Activated T-helper 1 cell treated with anti-CD3 and anti-CD28 coated beads, Interleukin-12 subunit alpha, Interleukin-12 subunit beta, Interleukin-2, Interleukin-4 antibody, amounts not matched to agents 30 ng/mL and 10 ng/mL and 1 ng/mL, durations not matched to agents 14 hours and 24 hours and 36 hours (primary cell): ENCODE measurements around the gene CELSR2. TPM values are rescaled to one million over a fixed set of nuclear protein-coding genes. Genes with fewer than 3 reads are reported as not detected.
"Not testable (repeated sequence)": the region's sequence is repeated elsewhere in the genome, so short reads cannot be mapped to it uniquely, and the experiment has no call there.

ENCODE experiments used
- DNase-seq: peaks from one replicate; pipeline ENCODE4 v3.0.0; 2021; ENCODE audit warnings: low spot score
- H3K27ac Mint-ChIP-seq: one replicate; pipeline ENCODE4 v1.8.0; 2021; ENCODE audit warnings: mild to moderate bottlenecking, mixed read lengths
- H3K27me3 Mint-ChIP-seq: one replicate; pipeline ENCODE4 v1.8.0; 2022; ENCODE audit warnings: mild to moderate bottlenecking, moderate library complexity, mixed read lengths; ENCODE audit not compliant: insufficient read depth
- H3K36me3 Mint-ChIP-seq: one replicate; pipeline ENCODE4 v1.8.0; 2021; ENCODE audit warnings: low read depth, mixed read lengths
- H3K4me1 Mint-ChIP-seq: one replicate; pipeline ENCODE4 v1.8.0; 2021; ENCODE audit warnings: low read depth, mixed read lengths
- H3K4me3 Mint-ChIP-seq: one replicate; pipeline ENCODE4 v1.8.0; 2021; ENCODE audit warnings: mild to moderate bottlenecking, moderate library complexity, mixed read lengths
- H3K9me3 Mint-ChIP-seq: one replicate; pipeline ENCODE4 v1.8.0; 2021; ENCODE audit warnings: mixed read lengths
- intact Hi-C: fragments of 100-400 bp; cut with micrococcal nuclease; formaldehyde crosslinking; loops from one replicate; pipeline ENCODE4 v1.15.1; 2024
- total RNA-seq: library from RNA; stranded (reverse); gene quantifications from 2 replicates; pipeline ENCODE4 v1.2.3, GENCODE V29; 2022

Gene CELSR2
- total RNA-seq, 1 donor from 2014 or later: 4.1 TPM

- H3K9me3 Mint-ChIP-seq: no peaks in the 10 kb centered on the region
- no peak overlapping the region for H3K27ac Mint-ChIP-seq
- H3K27me3 Mint-ChIP-seq: no peaks in the 10 kb centered on the region
- intact Hi-C loops: no loop called here
- no peaks in the 10 kb centered on the region for H3K4me1 Mint-ChIP-seq
- no peak for DNase-seq
- no peak overlapping the region for H3K4me3 Mint-ChIP-seq
- peaks cover 2% of the 10 kb centered on the region for H3K36me3 Mint-ChIP-seq
These were observed 25.5 kb downstream of the CELSR2 start for GRCh38 chr1:109274533-109275476.

GRCh38 chr1:109275706-109276345 is 26.5 kb downstream of the CELSR2 start:
- intact Hi-C loops: no loop called here
- no peaks in the 10 kb centered on the region for H3K9me3 Mint-ChIP-seq
- no peaks in the 10 kb centered on the region for H3K4me1 Mint-ChIP-seq
- H3K4me3 Mint-ChIP-seq: no peak overlapping the region
- H3K27ac Mint-ChIP-seq: no peak overlapping the region
- no peaks in the 10 kb centered on the region for H3K27me3 Mint-ChIP-seq
- H3K36me3 Mint-ChIP-seq: peaks cover 2% of the 10 kb centered on the region
- no peak for DNase-seq

GRCh38 chr1:109277434-109278204 is 28.3 kb downstream of the CELSR2 start:
- Mint-ChIP-seq H3K4me3 (no peak overlapping the region), H3K27ac (no peak overlapping the region), H3K9me3 (no peaks in the 10 kb centered on the region), H3K4me1 (peaks cover 16% of the 10 kb centered on the region), H3K27me3 (no peaks in the 10 kb centered on the region), H3K36me3 (peaks cover 2% of the 10 kb centered on the region)
- peak; percentile 58 for DNase-seq
- intact Hi-C loops: loop anchor here (1.0 kb wide), 2 partner anchors 122 to 255 kb away; no protein-coding TSS in a partner anchor

GRCh38 chr1:109279615-109280278 is 30.4 kb downstream of the CELSR2 start:
- peaks cover 35% of the 10 kb centered on the region for H3K4me1 Mint-ChIP-seq
- no peaks in the 10 kb centered on the region for H3K9me3 Mint-ChIP-seq
- peaks cover 2% of the 10 kb centered on the region for H3K36me3 Mint-ChIP-seq
- H3K4me3 Mint-ChIP-seq: no peak overlapping the region
- intact Hi-C loops: no loop called here
- H3K27ac Mint-ChIP-seq: no peak overlapping the region
- no peaks in the 10 kb centered on the region for H3K27me3 Mint-ChIP-seq
- DNase-seq: no peak

GRCh38 chr1:109280862-109281261 is 31.5 kb downstream of the CELSR2 start:
- Mint-ChIP-seq H3K36me3 (peaks cover 2% of the 10 kb centered on the region), H3K4me3 (no peak overlapping the region), H3K27ac (no peak overlapping the region), H3K9me3 (no peaks in the 10 kb centered on the region), H3K27me3 (no peaks in the 10 kb centered on the region), H3K4me1 (peaks cover 35% of the 10 kb centered on the region)
- DNase-seq: no peak
- intact Hi-C loops: no loop called here

- peak overlapping the region; percentile 38 for H3K27ac Mint-ChIP-seq
- H3K4me1 Mint-ChIP-seq: peaks cover 35% of the 10 kb centered on the region
- peaks cover 2% of the 10 kb centered on the region for H3K36me3 Mint-ChIP-seq
- peak overlapping the region; percentile 97 for H3K4me3 Mint-ChIP-seq
- H3K9me3 Mint-ChIP-seq: no peaks in the 10 kb centered on the region
- intact Hi-C loops: loop anchor here (2.0 kb wide), 3 partner anchors 19 to 89 kb away; no protein-coding TSS in a partner anchor
- no peak for DNase-seq
- no peaks in the 10 kb centered on the region for H3K27me3 Mint-ChIP-seq
These were observed 32.5 kb downstream of the CELSR2 start for GRCh38 chr1:109281680-109282496.

GRCh38 chr1:109282497-109282951 is 33.2 kb downstream of the CELSR2 start:
- H3K9me3 Mint-ChIP-seq: no peaks in the 10 kb centered on the region
- no peaks in the 10 kb centered on the region for H3K27me3 Mint-ChIP-seq
- peaks cover 35% of the 10 kb centered on the region for H3K4me1 Mint-ChIP-seq
- no peak overlapping the region for H3K27ac Mint-ChIP-seq
- no peak for DNase-seq
- peak overlapping the region; percentile 97 for H3K4me3 Mint-ChIP-seq
- intact Hi-C loops: loop anchor here (2.0 kb wide), 3 partner anchors 20 to 88 kb away; no protein-coding TSS in a partner anchor
- peaks cover 2% of the 10 kb centered on the region for H3K36me3 Mint-ChIP-seq

- H3K27ac Mint-ChIP-seq: peak within 1 kb of the TSS; percentile 81
- H3K9me3 Mint-ChIP-seq: no peaks in the 10 kb centered on the region
- H3K4me1 Mint-ChIP-seq: peaks cover 35% of the 10 kb centered on the region
- peaks cover 3% of the 10 kb centered on the region for H3K27me3 Mint-ChIP-seq
- H3K4me3 Mint-ChIP-seq: peak within 1 kb of the TSS; percentile 97
- intact Hi-C loops: loop anchor here (1.0 to 2.0 kb wide), 8 partner anchors 20 to 200 kb away; partner anchors contain the start of genes ATXN7L2, CELSR2 and PSMA5
- peak; percentile 89 for DNase-seq
- H3K36me3 Mint-ChIP-seq: peaks cover 2% of the 10 kb centered on the region
These were observed 33.8 kb downstream of the CELSR2 start, which contains the start of gene PSRC1 for GRCh38 chr1:109282952-109283747. Gene PSRC1 (minus strand): TSS chr1:109283145.

- no peak for DNase-seq
- intact Hi-C loops: loop anchor here (1.0 to 2.0 kb wide), 8 partner anchors 21 to 199 kb away; partner anchors contain the start of genes ATXN7L2, CELSR2 and PSMA5
- peaks cover 35% of the 10 kb centered on the region for H3K4me1 Mint-ChIP-seq
- peak overlapping the region; percentile 97 for H3K4me3 Mint-ChIP-seq
- peaks cover 3% of the 10 kb centered on the region for H3K27me3 Mint-ChIP-seq
- H3K36me3 Mint-ChIP-seq: no peaks in the 10 kb centered on the region
- H3K9me3 Mint-ChIP-seq: no peaks in the 10 kb centered on the region
- peak overlapping the region; percentile 81 for H3K27ac Mint-ChIP-seq
These were observed 34.6 kb downstream of the CELSR2 start for GRCh38 chr1:109283748-109284600.

- H3K27me3 Mint-ChIP-seq, H3K4me3 Mint-ChIP-seq, H3K9me3 Mint-ChIP-seq, H3K36me3 Mint-ChIP-seq, intact Hi-C loops, H3K27ac Mint-ChIP-seq, DNase-seq: not testable (repeated sequence)
- H3K4me1 Mint-ChIP-seq: peaks cover 26% of the 10 kb centered on the region
These were observed 37.4 kb downstream of the CELSR2 start for GRCh38 chr1:109286762-109287161.
